Neuronal stem cell (in vitro differentiated cells): ENCODE results near the gene OR5P2.
A peak's percentile ranks its signal among the peaks of the same experiment; 100 is the strongest.
"Not testable (repeated sequence)": the region's sequence is repeated elsewhere in the genome, so short reads cannot be mapped to it uniquely, and the experiment has no call there.

ENCODE experiments used
- DNase-seq: peaks from one replicate; pipeline ENCODE4 v3.0.0-alpha.2; 2013; ENCODE audit warnings: low spot score
- H2AFZ ChIP-seq: one replicate; pipeline ENCODE4 v1.6.1; 2013; ENCODE audit warnings: mild to moderate bottlenecking, low read length, inconsistent platforms
- H2AK5ac ChIP-seq: 2 replicates; pipeline ENCODE4 v1.6.1; 2013; ENCODE audit warnings: low read depth, mild to moderate bottlenecking, inconsistent platforms, low read length, moderate library complexity, mixed read lengths
- H2BK120ac ChIP-seq: 2 replicates; pipeline ENCODE4 v1.6.1; 2013; ENCODE audit warnings: low read depth, mild to moderate bottlenecking, inconsistent platforms, low read length, moderate library complexity, mixed read lengths
- H2BK12ac ChIP-seq: one replicate; pipeline ENCODE4 v1.6.1; 2013; ENCODE audit warnings: low read length, inconsistent platforms
- H2BK15ac ChIP-seq: 2 replicates; pipeline ENCODE4 v1.6.1; 2013; ENCODE audit warnings: mild to moderate bottlenecking, low read length, inconsistent platforms, mixed read lengths
- H2BK5ac ChIP-seq: one replicate; pipeline ENCODE4 v1.6.1; 2013; ENCODE audit warnings: inconsistent platforms, mild to moderate bottlenecking, low read length, moderate library complexity
- H3K14ac ChIP-seq: one replicate; pipeline ENCODE4 v1.6.1; 2013; ENCODE audit warnings: low read length, inconsistent platforms
- H3K18ac ChIP-seq: 2 replicates; pipeline ENCODE4 v1.6.1; 2013; ENCODE audit warnings: low read length, inconsistent platforms
- H3K23ac ChIP-seq: 2 replicates; pipeline ENCODE4 v1.6.1; 2013; ENCODE audit warnings: low read depth, mild to moderate bottlenecking, mixed read lengths, low read length, inconsistent platforms; ENCODE audit not compliant: poor library complexity
- H3K27ac ChIP-seq: replicated peaks from 3 replicates; pipeline ENCODE4 v1.5.1; 2013; ENCODE audit warnings: low read length, inconsistent platforms
- H3K27me3 ChIP-seq, 3 experiments: 2 replicates each; pipeline ENCODE4 v1.6.1; 2013; ENCODE audit warnings: low read length in 3 of 3, mild to moderate bottlenecking in 2 of 3, inconsistent platforms in 1 of 3, low read depth in 1 of 3, mixed read lengths in 1 of 3, moderate library complexity in 1 of 3; ENCODE audit not compliant: control insufficient read depth in 3 of 3, insufficient read depth in 3 of 3
- H3K36me3 ChIP-seq, 2 donors: replicated peaks in 1 of 2; 2 replicates each; pipeline ENCODE4 v1.6.1; 2013; ENCODE audit warnings: low read length in 2 of 2; ENCODE audit not compliant: control insufficient read depth in 2 of 2, insufficient read depth in 2 of 2
- H3K4ac ChIP-seq: 2 replicates; pipeline ENCODE4 v1.6.1; 2013; ENCODE audit warnings: inconsistent platforms, mild to moderate bottlenecking, low read length, moderate library complexity
- H3K4me1 ChIP-seq, 2 donors: 1 replicate in 1 of 2; 2 replicates in 1 of 2; pipeline ENCODE4 v1.6.1; 2013; ENCODE audit warnings: low read length in 2 of 2, low read depth in 1 of 2; ENCODE audit not compliant: control insufficient read depth in 2 of 2, insufficient read depth in 1 of 2
- H3K4me2 ChIP-seq: one replicate; pipeline ENCODE4 v1.6.1; 2013; ENCODE audit warnings: mild to moderate bottlenecking, low read length, inconsistent platforms; ENCODE audit not compliant: insufficient read depth, poor library complexity, severe bottlenecking
- H3K4me3 ChIP-seq, 2 donors: 2 replicates each; pipeline ENCODE4 v1.5.1; 2013; ENCODE audit warnings: low read length in 2 of 2, mild to moderate bottlenecking in 2 of 2, inconsistent platforms in 1 of 2, moderate library complexity in 1 of 2
- H3K79me1 ChIP-seq: one replicate; pipeline ENCODE4 v1.6.1; 2013; ENCODE audit warnings: low read depth, mild to moderate bottlenecking, inconsistent platforms, low read length, moderate library complexity
- H3K9ac ChIP-seq: one replicate; pipeline ENCODE4 v1.6.1; 2013; ENCODE audit warnings: mild to moderate bottlenecking, low read depth, low read length, inconsistent platforms; ENCODE audit not compliant: poor library complexity
- H3K9me3 ChIP-seq, 2 donors: replicated peaks in 1 of 2; 2 replicates each; pipeline versions ENCODE3 to v1.6.1; 2013; ENCODE audit warnings: low read length in 2 of 2, mild to moderate bottlenecking in 2 of 2, inconsistent platforms in 1 of 2, low read depth in 1 of 2, mixed read lengths in 1 of 2, moderate library complexity in 1 of 2; ENCODE audit not compliant: control insufficient read depth in 2 of 2, insufficient read depth in 1 of 2
- H4K8ac ChIP-seq: one replicate; pipeline ENCODE4 v1.6.1; 2013; ENCODE audit warnings: low read depth, mild to moderate bottlenecking, inconsistent platforms, low read length, moderate library complexity
- H4K91ac ChIP-seq: one replicate; pipeline ENCODE4 v1.6.1; 2013; ENCODE audit warnings: low read length, low read depth, mild to moderate bottlenecking, inconsistent platforms; ENCODE audit not compliant: poor library complexity
- WGBS, 2 donors: extraction: QIAGEN DNeasy Blood & Tissue Kit; methylation state at CpG; one replicate each; pipeline ENCODE4 v1.1.7; 2013; ENCODE audit warnings: missing lambda C conversion rate in 2 of 2, mixed read lengths in 1 of 2; ENCODE audit not compliant: insufficient read length in 2 of 2, insufficient replicate concordance in 1 of 2; ENCODE audit errors: extremely low coverage in 2 of 2; 5-methylcytosine and 5-hydroxymethylcytosine counted together

OR5P2 gene

DNA sequence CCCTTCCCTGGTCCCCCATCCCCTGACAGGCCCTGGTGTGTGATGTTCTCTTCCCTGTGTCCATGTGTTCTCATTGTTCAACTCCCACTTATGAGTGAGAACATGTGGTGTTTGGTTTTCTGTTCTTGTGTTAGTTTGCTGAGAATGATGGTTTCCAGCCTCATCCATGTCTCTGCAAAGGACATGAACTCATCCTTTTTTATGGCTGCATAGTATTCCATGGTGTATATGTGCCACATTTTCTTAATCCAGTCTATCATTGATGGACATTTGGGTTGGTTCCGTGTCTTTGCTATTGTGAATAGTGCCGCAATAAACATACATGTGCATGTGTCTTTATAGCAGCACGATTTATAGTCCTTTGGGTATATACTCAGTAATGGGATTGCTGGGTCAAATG is 23.7 kb upstream of the OR5P2 start:
- H3K9me3 ChIP-seq, H4K8ac ChIP-seq, H3K79me1 ChIP-seq, H3K14ac ChIP-seq, H3K4ac ChIP-seq, H2BK5ac ChIP-seq, H3K36me3 ChIP-seq, H4K91ac ChIP-seq, H2AFZ ChIP-seq, H3K23ac ChIP-seq, H2BK15ac ChIP-seq, H2AK5ac ChIP-seq, H3K27me3 ChIP-seq, H3K4me1 ChIP-seq, DNase-seq, H3K4me2 ChIP-seq, H3K4me3 ChIP-seq, H3K18ac ChIP-seq, H2BK120ac ChIP-seq, H2BK12ac ChIP-seq, H3K9ac ChIP-seq, H3K27ac ChIP-seq: not testable (repeated sequence)
- no CpG with 5 or more reads among the region's 3 CpGs for WGBS, 2 donors

GRCh38 chr11:7814897-7815296 is 18.2 kb upstream of the OR5P2 start:
- not testable (repeated sequence) for H3K36me3 ChIP-seq, H3K79me1 ChIP-seq, H3K4me1 ChIP-seq, H2AK5ac ChIP-seq, H3K27ac ChIP-seq, H2BK5ac ChIP-seq, H2BK120ac ChIP-seq, H3K9me3 ChIP-seq, H3K9ac ChIP-seq, H3K18ac ChIP-seq, H3K14ac ChIP-seq, H3K4me2 ChIP-seq, H2BK12ac ChIP-seq, H4K8ac ChIP-seq, H3K23ac ChIP-seq, H2BK15ac ChIP-seq, H4K91ac ChIP-seq, DNase-seq, H3K27me3 ChIP-seq, H2AFZ ChIP-seq, H3K4me3 ChIP-seq, H3K4ac ChIP-seq
- no CpG with 5 or more reads among the region's 2 CpGs for WGBS, 2 donors

DNA sequence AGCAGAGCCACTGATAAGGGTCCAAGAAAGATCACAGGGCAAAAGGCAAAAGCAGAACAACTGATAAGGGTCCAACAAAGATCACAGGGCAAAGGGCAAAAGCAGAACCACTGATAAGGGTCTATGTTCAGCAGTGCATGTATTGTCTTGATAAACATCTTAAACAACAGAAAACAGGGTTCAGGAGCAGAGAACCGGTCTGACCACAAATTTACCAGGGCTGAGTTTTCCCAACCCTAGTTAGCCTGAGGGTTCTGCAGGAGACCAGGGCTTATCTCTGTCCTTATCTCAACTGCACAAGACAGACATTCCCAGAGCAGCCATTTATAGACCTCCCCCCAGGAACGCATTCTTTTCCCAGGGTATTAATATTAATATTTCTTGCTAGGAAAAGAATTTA is 13.6 kb upstream of the OR5P2 start:
- not testable (repeated sequence) for H3K79me1 ChIP-seq, H3K23ac ChIP-seq, H3K9me3 ChIP-seq, H2BK12ac ChIP-seq, H2BK15ac ChIP-seq, H3K4me2 ChIP-seq, H3K36me3 ChIP-seq, H3K4ac ChIP-seq, DNase-seq, H2BK120ac ChIP-seq, H4K91ac ChIP-seq, H3K4me3 ChIP-seq, H2AFZ ChIP-seq, H4K8ac ChIP-seq, H3K18ac ChIP-seq, H3K14ac ChIP-seq, H3K27ac ChIP-seq, H2BK5ac ChIP-seq, H3K9ac ChIP-seq, H3K27me3 ChIP-seq, H2AK5ac ChIP-seq, H3K4me1 ChIP-seq
- WGBS, 2 donors = no CpG with 5 or more reads among the region's 2 CpGs

GRCh38 chr11:7793233-7793632 is 3.5 kb downstream of the OR5P2 start:
- Histone ChIP-seq H3K36me3 (no peaks in the 10 kb centered on the region), H3K23ac (no peak overlapping the region), H3K18ac (no peak overlapping the region), H2AK5ac (no peak overlapping the region), H3K4me2 (no peak overlapping the region), H2AFZ (no peak overlapping the region), H4K8ac (no peak overlapping the region), H4K91ac (no peak overlapping the region), H3K27ac (no peak overlapping the region), H3K4me1 (no peaks in the 10 kb centered on the region), H2BK120ac (no peak overlapping the region), H3K9ac (no peak overlapping the region), H3K4me3 (peak overlapping the region in 1 of 2 donors; percentile 62), H3K9me3 (peaks cover 0 to 2% of the 10 kb centered on the region in 2 donors), H2BK15ac (no peak overlapping the region), H3K4ac (no peak overlapping the region), H3K79me1 (no peaks in the 10 kb centered on the region), H2BK12ac (no peak overlapping the region), H3K27me3 (no peaks in the 10 kb centered on the region), H3K14ac (no peak overlapping the region), H2BK5ac (no peak overlapping the region)
- WGBS, 2 donors = no CpG with 5 or more reads among the region's 1 CpG
- DNase-seq = no peak
